Fibroblast of skin of abdomen (primary cell): ENCODE data around the gene NCS1.
A peak's percentile ranks its signal among the peaks of the same experiment; 100 is the strongest.

ENCODE experiments used
- DNase-seq: peaks from one replicate; pipeline ENCODE4 v3.0.0-alpha.2; 2013

Gene NCS1

GRCh38 chr9:130196643-130197042, 24.4 kb downstream of the NCS1 start:
- DNase-seq = no peak

DNA sequence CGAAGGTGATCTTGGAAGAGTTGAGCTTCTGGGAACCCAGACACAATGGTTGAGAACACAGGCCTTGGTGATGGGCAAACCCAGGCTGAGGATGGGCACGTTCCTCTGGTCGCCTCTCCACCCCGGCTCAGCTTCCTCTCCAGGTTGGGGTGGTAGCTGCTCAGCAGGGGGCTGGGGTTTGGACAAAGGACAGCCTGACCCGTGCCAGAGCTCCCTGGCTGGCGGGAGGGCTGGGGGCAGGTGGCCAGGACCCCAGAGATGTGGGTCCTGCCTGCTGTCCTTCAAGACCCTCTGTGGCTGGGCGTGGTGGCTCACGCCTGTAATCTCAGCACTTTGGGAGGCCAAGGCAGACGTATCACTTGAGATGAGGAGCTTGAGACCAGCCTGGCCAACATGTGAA, 25.2 kb downstream of the NCS1 start:
- no peak for DNase-seq

GRCh38 chr9:130197888-130198287, 25.7 kb downstream of the NCS1 start:
- no peak for DNase-seq

DNA sequence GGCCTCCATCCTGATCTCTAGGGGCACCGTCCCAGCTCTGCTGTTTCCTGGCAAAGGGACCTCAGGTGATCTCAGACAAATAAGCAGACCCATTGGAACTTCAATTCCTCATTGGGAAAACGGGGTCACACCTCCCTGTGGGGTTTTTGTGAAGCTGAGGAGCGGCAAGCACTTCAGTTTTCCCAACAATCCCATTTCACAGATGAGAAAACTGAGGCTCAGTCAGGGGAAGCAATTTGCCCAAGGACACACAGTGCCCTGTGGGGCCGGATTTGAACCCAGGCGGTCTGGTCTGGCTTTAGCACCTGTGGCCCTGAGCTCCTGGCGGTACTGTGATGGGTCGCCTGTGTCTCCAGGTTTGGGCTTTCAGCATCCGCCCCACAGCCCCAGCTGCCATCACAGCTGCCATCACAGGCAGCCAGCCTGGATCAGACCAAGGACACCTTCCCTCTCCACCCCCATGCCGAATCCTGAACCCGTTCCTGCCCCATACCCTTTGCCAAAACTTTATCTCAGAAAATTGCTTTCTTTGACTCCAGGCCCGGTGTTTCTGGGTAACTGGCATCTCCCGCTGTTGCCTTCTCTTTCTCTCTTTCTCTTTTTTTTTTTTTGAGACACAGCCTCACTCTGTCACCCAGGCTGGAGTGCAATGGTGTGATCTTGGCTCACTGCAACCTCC, 26.4 kb downstream of the NCS1 start:
- DNase-seq = no peak

DNA sequence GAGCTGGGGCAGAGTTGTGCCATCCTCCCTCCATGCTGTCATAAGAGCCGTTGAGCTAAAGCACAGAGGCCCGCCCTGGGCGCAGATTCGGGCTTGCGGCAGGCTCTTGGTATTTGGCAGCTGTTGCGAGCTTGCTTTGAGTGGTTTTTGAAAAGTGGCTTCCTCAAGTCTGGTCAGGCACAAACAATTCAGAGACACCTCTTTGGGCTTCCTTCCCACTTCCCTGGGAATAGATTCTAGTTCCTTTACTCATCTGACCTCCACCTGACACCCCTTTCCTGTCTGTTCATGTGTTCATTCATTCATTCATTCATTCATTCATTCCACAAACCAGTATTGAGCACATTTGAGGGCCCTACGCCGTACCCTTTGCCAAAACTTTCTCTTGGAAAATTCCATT, 27.4 kb downstream of the NCS1 start:
- peak; percentile 60 for DNase-seq

DNA sequence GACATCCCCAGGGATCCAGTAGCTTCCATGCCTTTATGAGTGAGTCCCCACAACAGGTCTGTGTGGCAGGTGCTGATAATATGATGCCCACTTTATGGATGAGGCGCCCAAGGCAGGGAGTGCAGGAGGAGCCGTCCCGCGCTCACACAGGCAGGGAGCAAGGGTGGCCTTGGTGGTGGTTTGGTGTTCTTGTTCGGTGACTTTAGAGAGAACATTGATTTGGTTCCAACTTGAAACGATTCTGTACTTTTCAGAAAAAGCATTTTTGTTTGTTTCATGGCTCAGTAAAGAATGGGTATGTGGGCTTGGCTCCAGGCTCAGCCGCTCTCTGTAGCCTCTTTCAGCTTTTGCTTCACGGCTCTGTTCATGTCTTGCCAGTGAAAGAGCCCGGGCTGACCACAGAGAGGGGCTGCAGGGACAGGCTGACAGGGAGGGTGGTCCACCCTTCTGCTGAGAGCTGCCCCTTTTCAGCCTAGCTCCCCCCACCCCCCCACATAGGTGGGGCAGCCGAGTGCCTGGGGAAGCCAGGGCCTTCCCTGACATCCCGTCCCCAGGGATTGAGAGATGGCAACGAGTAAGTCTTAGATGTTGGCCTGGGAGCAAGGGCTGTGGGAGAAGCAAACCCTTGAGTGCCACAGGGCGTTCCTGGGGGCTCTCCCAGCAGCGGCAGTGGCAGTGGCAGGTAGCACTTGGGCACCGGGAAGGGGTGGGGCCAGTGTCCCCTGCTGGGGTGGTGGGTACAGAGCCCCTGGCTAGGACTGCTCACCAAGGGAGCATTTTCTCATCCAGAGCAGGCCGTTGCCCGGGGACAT, 28.0 kb downstream of the NCS1 start:
- no peak for DNase-seq

GRCh38 chr9:130201399-130201873, 29.2 kb downstream of the NCS1 start:
- DNase-seq = no peak

DNA sequence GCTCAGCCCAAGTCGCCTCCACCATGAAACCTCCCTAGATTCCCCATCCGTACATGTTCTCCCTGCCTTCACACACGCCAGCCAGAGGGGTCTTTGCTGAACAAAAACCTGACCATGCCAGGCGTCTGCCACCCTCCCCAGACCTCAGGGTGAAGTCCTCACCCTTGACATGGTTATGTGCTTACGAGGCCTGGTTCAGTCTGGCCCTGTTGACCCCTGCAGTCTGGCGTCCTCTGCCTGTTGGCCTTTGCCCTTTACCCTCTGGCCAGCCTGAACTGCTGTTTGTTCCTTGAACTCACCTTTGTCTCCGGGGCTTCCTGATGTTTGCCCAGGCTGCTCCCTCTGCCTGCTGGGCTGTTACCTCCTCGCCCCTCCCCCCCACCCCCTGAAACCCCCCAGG, 29.8 kb downstream of the NCS1 start:
- no peak for DNase-seq

- no peak for DNase-seq
Observed at GRCh38 chr9:130204341-130204740, 32.1 kb downstream of the NCS1 start.

DNA sequence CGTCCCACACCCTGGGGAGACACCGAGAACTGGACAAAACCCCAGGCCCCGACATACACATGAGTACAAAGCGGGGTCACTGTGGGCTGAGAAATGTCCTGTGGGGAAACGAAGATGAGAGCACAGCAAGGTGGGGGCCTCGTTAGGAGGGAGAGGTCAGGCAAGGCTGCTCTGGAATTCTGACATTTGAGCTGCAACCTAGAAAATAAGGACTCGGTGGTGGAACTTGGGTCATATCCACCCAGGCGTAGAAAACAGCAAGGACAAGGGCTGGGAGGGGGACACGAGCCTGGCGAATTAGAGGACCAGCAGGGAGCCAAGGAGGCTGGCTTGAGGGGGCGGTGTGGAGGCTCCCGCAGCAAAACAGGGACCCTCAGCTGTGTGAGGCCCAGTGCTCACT, 32.8 kb downstream of the NCS1 start:
- DNase-seq = no peak

DNA sequence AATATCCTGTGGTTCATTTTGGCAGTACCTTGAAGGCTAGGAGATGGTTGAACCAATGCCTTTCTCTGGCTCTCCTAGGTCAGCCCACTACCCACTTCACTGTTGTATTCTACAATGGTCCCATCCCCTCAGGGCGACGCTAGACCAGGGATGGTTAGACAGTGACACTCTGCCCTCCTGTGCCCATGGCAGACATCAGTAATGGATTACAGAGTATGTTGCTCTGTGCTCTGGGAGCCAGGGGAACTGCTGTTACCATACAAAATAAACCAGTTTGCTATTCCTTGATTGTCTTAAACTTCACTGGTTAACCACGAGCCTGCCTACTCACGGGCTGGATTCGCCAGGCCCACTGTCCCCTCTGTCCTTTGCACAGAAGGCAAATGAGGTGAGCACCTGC, 33.7 kb downstream of the NCS1 start:
- no peak for DNase-seq

GRCh38 chr9:130206579-130206978, 34.4 kb downstream of the NCS1 start:
- DNase-seq = no peak

- DNase-seq = no peak
Observed at GRCh38 chr9:130207241-130207992, 35.2 kb downstream of the NCS1 start.

GRCh38 chr9:130208600-130209347, 36.6 kb downstream of the NCS1 start:
- no peak for DNase-seq

- DNase-seq = no peak
Observed at GRCh38 chr9:130209422-130209821, 37.2 kb downstream of the NCS1 start.

- DNase-seq = no peak
Observed at GRCh38 chr9:130211548-130212226, 39.5 kb downstream of the NCS1 start.

- no peak for DNase-seq
Observed at GRCh38 chr9:130212543-130213297, 40.5 kb downstream of the NCS1 start.

DNA sequence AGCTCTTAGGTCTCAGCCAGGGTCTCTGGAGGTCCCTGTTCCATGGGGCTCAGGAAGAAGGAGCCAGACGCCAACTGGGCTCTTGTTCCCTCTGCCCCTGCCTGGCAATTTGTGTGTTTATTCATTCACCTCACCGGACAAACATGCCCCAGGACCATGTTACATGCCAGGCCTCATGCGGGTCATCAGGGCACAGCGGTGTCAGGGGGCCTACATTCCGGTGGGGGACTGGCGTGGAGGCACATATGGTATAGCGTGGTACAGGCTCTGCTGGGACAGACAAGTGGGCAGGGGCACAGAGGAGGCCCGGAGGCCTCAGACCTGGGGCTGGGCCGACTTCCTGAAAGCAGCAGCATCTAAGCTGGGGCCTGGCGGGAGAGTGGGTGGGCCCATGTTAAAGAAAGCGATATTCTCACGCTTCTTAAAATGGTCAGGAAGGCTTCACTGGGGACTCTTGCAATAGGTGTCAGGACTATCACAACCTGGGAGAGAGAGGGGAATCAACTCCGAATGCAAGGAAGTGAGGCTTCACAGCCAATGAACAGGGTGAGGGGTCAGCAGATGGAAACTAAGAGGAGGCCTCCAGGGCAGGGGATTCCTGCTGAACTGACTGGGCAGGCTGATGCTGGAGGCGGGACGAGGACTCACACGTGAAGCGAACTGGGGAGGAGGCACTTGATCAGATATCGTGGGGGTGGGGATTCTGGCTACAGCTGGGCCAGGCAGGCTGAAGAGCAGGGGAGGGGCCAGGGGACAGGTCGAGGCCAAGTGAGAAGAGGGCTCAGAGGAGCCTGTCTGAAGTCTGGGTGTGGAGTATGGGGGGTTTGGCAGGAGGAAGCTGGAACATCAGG, 41.9 kb downstream of the NCS1 start:
- no peak for DNase-seq

GRCh38 chr9:130214776-130215340, 42.7 kb downstream of the NCS1 start:
- no peak for DNase-seq
